Activated CD4-positive, alpha-beta T cell treated with anti-CD3 and anti-CD28 coated beads, Interleukin-2, Interleukin-6, amounts not matched to agents 100 ng/mL and 50 ng/mL, durations not matched to agents 16 hours and 8 hours (primary cell): ENCODE results near the gene PRRT4.

Experiments
- DNase-seq: peaks from one replicate; pipeline ENCODE4 v3.0.0-alpha.2; 2020

PRRT4 gene

GRCh38 chr7:128361411-128362379, at the start of gene PRRT4:
Gene PRRT4 (minus strand): TSS chr7:128361690.
- peak; percentile 31 for DNase-seq

GRCh38 chr7:128410451-128410753, 48.9 kb upstream of the PRRT4 start:
- DNase-seq, result no peak

GRCh38 chr7:128409596-128410450, 48.3 kb upstream of the PRRT4 start, which contains the start of gene IMPDH1:
Gene IMPDH1 (minus strand): TSS chr7:128409982. CDS start chr7:128409901, 81 bp downstream.
- DNase-seq, result peak; percentile 89

- DNase-seq, result no peak
Observed at GRCh38 chr7:128408709-128409595, 47.5 kb upstream of the PRRT4 start.

- DNase-seq, result no peak
Observed at GRCh38 chr7:128407751-128408708, 46.5 kb upstream of the PRRT4 start.

GRCh38 chr7:128407233-128407589, 45.7 kb upstream of the PRRT4 start:
- DNase-seq, result no peak

GRCh38 chr7:128406314-128407232, 45.1 kb upstream of the PRRT4 start:
- no peak for DNase-seq

GRCh38 chr7:128405471-128406313, 44.2 kb upstream of the PRRT4 start:
- peak; percentile 63 for DNase-seq

- DNase-seq, result peak; percentile 18
Observed at GRCh38 chr7:128404886-128405470, 43.5 kb upstream of the PRRT4 start.

- no peak for DNase-seq
Observed at GRCh38 chr7:128404143-128404681, 42.7 kb upstream of the PRRT4 start.

GRCh38 chr7:128403676-128404075, 42.2 kb upstream of the PRRT4 start:
- no peak for DNase-seq

GRCh38 chr7:128402356-128402755, 40.9 kb upstream of the PRRT4 start:
- no peak for DNase-seq

GRCh38 chr7:128400566-128400965, 39.1 kb upstream of the PRRT4 start:
- no peak for DNase-seq

- DNase-seq, result no peak
Observed at GRCh38 chr7:128399991-128400390, 38.5 kb upstream of the PRRT4 start.

- no peak for DNase-seq
Observed at GRCh38 chr7:128398841-128399135, 37.3 kb upstream of the PRRT4 start.

- DNase-seq, result peak; percentile 36
Observed at GRCh38 chr7:128398016-128398840, 36.7 kb upstream of the PRRT4 start.

- DNase-seq, result no peak
Observed at GRCh38 chr7:128396357-128396756, 34.9 kb upstream of the PRRT4 start.

GRCh38 chr7:128395748-128396147, 34.3 kb upstream of the PRRT4 start:
- no peak for DNase-seq
